ENCODE data around the gene KIF21B. TPM values are rescaled to one million over a fixed set of nuclear protein-coding genes. Genes with fewer than 3 reads are reported as not detected.
A peak's percentile ranks its signal among the peaks of the same experiment; 100 is the strongest.

KIF21B gene
- total RNA-seq, 1 donor from 2014 or later: 18.4 TPM

- no peaks in the 10 kb centered on the region for H3K27me3 ChIP-seq (ENCODE audit: control insufficient read depth, insufficient read depth, low read length)
- no peak overlapping the region for H3K4me3 ChIP-seq (ENCODE audit: low read depth, low read length)
- H3K36me3 ChIP-seq (ENCODE audit: control insufficient read depth, insufficient read depth, low read length): no peaks in the 10 kb centered on the region
- TF ChIP-seq CTCF (IDR thresholded peaks at IDR 0.05; ENCODE audit: insufficient read depth, low read length, poor library complexity, severe bottlenecking): no peak
- no peak for DNase-seq (ENCODE audit: low read depth)
These were observed 41.2 kb downstream of the KIF21B start for GRCh38 chr1:200982071-200982945.

- no peak for TF ChIP-seq CTCF (IDR thresholded peaks at IDR 0.05; ENCODE audit: insufficient read depth, low read length, poor library complexity, severe bottlenecking)
- Histone ChIP-seq H3K4me3 (ENCODE audit: low read depth, low read length) (no peak overlapping the region), H3K27me3 (ENCODE audit: control insufficient read depth, insufficient read depth, low read length) (no peaks in the 10 kb centered on the region), H3K36me3 (ENCODE audit: control insufficient read depth, insufficient read depth, low read length) (no peaks in the 10 kb centered on the region)
- no peak for DNase-seq (ENCODE audit: low read depth)
These were observed 42.2 kb downstream of the KIF21B start for GRCh38 chr1:200981278-200981677.

- H3K27me3 ChIP-seq (ENCODE audit: control insufficient read depth, insufficient read depth, low read length): no peaks in the 10 kb centered on the region
- no peak overlapping the region for H3K4me3 ChIP-seq (ENCODE audit: low read depth, low read length)
- no peaks in the 10 kb centered on the region for H3K36me3 ChIP-seq (ENCODE audit: control insufficient read depth, insufficient read depth, low read length)
- no peak for TF ChIP-seq CTCF (IDR thresholded peaks at IDR 0.05; ENCODE audit: insufficient read depth, low read length, poor library complexity, severe bottlenecking)
- DNase-seq (ENCODE audit: low read depth): no peak
These were observed 42.6 kb downstream of the KIF21B start for GRCh38 chr1:200980873-200981272.

- Histone ChIP-seq H3K36me3 (ENCODE audit: control insufficient read depth, insufficient read depth, low read length) (no peaks in the 10 kb centered on the region), H3K4me3 (ENCODE audit: low read depth, low read length) (no peak overlapping the region), H3K27me3 (ENCODE audit: control insufficient read depth, insufficient read depth, low read length) (no peaks in the 10 kb centered on the region)
- no peak for DNase-seq (ENCODE audit: low read depth)
- no peak for TF ChIP-seq CTCF (IDR thresholded peaks at IDR 0.05; ENCODE audit: insufficient read depth, low read length, poor library complexity, severe bottlenecking)
These were observed 43.1 kb downstream of the KIF21B start for GRCh38 chr1:200980452-200980772.

- no peak for DNase-seq (ENCODE audit: low read depth)
- TF ChIP-seq CTCF (IDR thresholded peaks at IDR 0.05; ENCODE audit: insufficient read depth, low read length, poor library complexity, severe bottlenecking): peak; percentile 51
These were observed 43.7 kb downstream of the KIF21B start for GRCh38 chr1:200979574-200980451.

More at GRCh38 chr1:200979574-200980451, 43.7 kb downstream of the KIF21B start:
- Histone ChIP-seq H3K36me3 (ENCODE audit: control insufficient read depth, insufficient read depth, low read length) (no peaks in the 10 kb centered on the region), H3K27me3 (ENCODE audit: control insufficient read depth, insufficient read depth, low read length) (no peaks in the 10 kb centered on the region), H3K4me3 (ENCODE audit: low read depth, low read length) (no peak overlapping the region)

All from kidney epithelial cell (primary cell).